ENCODE results near the gene PHLDA3. TPM values are rescaled to one million over a fixed set of nuclear protein-coding genes. Genes with fewer than 3 reads are reported as not detected.
A peak's percentile ranks its signal among the peaks of the same experiment; 100 is the strongest.

The PHLDA3 gene
- total and polyA plus RNA-seq, 10 donors, result 3.6 to 17.4 (median 6.8) TPM

DNA sequence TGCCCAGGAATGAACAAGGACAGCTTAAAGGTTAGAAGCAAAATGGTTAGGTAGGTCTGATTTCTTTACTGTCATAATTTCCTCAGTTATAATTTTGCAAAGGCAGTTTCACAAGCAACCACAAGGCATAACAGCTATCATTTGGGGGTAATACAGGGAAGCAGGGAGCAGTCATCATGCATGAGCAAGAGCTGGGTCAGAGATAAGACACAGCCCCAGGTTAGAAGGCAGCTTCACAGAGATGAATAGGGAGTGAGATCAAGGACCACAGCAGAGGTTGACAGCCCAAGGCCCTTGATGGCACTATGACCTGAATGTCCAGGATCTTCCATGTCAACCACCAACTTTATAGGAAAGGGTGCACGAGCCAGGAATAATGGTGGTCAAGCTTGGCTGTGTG, 46.9 kb upstream of the PHLDA3 start:
- Histone ChIP-seq H3K4me3 (no peak overlapping the region), H3K27me3 (replicated peaks in 1 of 7) (no peaks in the 10 kb centered on the region), H3K27ac (no peak overlapping the region), H3K4me1 (peaks cover 14 to 24% (median 20%) of the 10 kb centered on the region in 6 donors), H3K36me3 (peaks cover 0 to 4% (median 0%) of the 10 kb centered on the region in 6 donors), H3K9me3 (no peaks in the 10 kb centered on the region)
- WGBS, 5 donors, result 73 to 100% (median 86%) methylated on average over 1 of the region's 1 CpG
- intact Hi-C loops (cut with DNase I; ENCODE audit: low total_unique reads), result loop anchor here (10.0 kb wide), 1 partner anchor 71 kb away; no protein-coding TSS in a partner anchor
- TF ChIP-seq POLR2A (IDR thresholded peaks at IDR 0.05) (no peak), POLR2AphosphoS5 (IDR thresholded peaks at IDR 0.05) (no peak)
- TF ChIP-seq, protein P1, sequence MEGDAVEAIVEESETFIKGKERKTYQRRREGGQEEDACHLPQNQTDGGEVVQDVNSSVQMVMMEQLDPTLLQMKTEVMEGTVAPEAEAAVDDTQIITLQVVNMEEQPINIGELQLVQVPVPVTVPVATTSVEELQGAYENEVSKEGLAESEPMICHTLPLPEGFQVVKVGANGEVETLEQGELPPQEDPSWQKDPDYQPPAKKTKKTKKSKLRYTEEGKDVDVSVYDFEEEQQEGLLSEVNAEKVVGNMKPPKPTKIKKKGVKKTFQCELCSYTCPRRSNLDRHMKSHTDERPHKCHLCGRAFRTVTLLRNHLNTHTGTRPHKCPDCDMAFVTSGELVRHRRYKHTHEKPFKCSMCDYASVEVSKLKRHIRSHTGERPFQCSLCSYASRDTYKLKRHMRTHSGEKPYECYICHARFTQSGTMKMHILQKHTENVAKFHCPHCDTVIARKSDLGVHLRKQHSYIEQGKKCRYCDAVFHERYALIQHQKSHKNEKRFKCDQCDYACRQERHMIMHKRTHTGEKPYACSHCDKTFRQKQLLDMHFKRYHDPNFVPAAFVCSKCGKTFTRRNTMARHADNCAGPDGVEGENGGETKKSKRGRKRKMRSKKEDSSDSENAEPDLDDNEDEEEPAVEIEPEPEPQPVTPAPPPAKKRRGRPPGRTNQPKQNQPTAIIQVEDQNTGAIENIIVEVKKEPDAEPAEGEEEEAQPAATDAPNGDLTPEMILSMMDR (IDR thresholded peaks at IDR 0.05 in 8 of 11, conservative IDR thresholded peaks at IDR 0.05 in 3 of 11), result no peak
- no peak for DNase-seq

DNA sequence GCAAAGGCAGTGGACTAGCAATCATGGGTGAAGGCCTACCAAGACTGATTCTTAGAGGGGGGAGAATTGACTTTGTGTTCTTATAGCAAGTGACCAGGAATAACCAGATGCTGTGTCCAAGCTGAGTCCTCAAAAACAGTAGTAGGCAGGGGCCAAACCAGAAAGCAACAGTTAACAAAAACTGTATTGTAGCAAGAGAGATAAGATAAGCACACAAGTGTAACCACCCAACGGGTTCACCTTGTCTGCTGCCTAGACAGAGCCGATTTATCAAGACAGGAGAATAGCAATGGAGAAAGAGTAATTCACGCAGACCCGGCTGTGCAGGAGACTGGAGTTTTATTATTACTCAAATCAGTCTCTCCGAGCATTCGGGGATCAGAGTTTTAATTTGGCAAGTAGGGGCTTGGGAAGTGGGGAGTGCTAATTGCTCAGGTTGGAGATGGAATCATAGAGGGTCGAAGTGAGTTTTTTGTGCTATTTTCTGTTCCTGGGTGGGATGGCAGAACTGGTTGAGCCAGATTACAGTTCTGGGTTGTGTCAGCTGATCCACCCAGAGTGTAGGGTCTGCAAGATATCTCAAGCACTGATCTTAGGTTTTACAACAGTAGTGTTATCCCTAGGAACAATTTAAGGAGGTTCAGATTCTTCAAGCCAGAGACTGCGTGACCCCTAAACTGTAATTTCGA, 46.2 kb upstream of the PHLDA3 start:
- WGBS, 5 donors, result 88 to 93% (median 91%) methylated on average over 9 of the region's 9 CpGs
- Histone ChIP-seq H3K36me3 (peaks cover 0 to 4% (median 0%) of the 10 kb centered on the region in 6 donors), H3K4me1 (peaks cover 14 to 28% (median 20%) of the 10 kb centered on the region in 6 donors), H3K4me3 (no peak overlapping the region), H3K27ac (no peak overlapping the region), H3K27me3 (replicated peaks in 1 of 7) (no peaks in the 10 kb centered on the region), H3K9me3 (no peaks in the 10 kb centered on the region)
- no peak for DNase-seq
- TF ChIP-seq POLR2AphosphoS5 (IDR thresholded peaks at IDR 0.05), result no peak
- TF ChIP-seq, protein P1 (IDR thresholded peaks at IDR 0.05 in 8 of 11, conservative IDR thresholded peaks at IDR 0.05 in 3 of 11), result no peak
- TF ChIP-seq POLR2A (IDR thresholded peaks at IDR 0.05), result no peak
- intact Hi-C loops (cut with DNase I; ENCODE audit: low total_unique reads), result loop anchor here (10.0 kb wide), 1 partner anchor 70 kb away; no protein-coding TSS in a partner anchor

DNA sequence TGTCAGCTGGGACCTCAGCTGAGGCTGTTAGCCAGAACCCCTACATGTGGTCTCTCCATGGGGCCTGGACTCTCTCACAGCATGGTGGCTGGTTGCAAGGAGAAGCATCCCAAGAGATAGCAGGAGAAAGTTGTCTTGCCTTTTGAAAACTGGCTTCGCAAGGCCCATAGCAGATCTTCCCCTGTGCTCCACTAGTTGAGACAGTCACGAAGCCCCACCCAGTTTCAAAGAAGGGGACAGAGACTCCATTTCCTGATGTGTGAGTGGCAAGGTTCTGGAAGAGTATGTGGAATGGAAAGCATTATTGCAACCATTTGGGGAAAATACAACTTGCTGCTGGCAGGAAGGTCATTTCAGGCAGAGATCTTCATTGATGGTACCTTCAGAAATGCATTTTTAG, 45.5 kb upstream of the PHLDA3 start:
- Histone ChIP-seq H3K9me3 (no peaks in the 10 kb centered on the region), H3K27ac (no peak overlapping the region), H3K36me3 (peaks cover 0 to 4% (median 0%) of the 10 kb centered on the region in 6 donors), H3K4me3 (no peak overlapping the region), H3K27me3 (replicated peaks in 1 of 7) (no peaks in the 10 kb centered on the region), H3K4me1 (peaks cover 14 to 29% (median 20%) of the 10 kb centered on the region in 6 donors)
- TF ChIP-seq POLR2A (IDR thresholded peaks at IDR 0.05), result no peak
- no peak for TF ChIP-seq POLR2AphosphoS5 (IDR thresholded peaks at IDR 0.05)
- TF ChIP-seq, protein P1 (IDR thresholded peaks at IDR 0.05 in 8 of 11, conservative IDR thresholded peaks at IDR 0.05 in 3 of 11), result no peak
- DNase-seq, result no peak
- intact Hi-C loops (cut with DNase I; ENCODE audit: low total_unique reads), result loop anchor here (10.0 kb wide), 1 partner anchor 70 kb away; no protein-coding TSS in a partner anchor
- 73 to 95% (median 88%) methylated on average over 2 of the region's 2 CpGs for WGBS, 5 donors

DNA sequence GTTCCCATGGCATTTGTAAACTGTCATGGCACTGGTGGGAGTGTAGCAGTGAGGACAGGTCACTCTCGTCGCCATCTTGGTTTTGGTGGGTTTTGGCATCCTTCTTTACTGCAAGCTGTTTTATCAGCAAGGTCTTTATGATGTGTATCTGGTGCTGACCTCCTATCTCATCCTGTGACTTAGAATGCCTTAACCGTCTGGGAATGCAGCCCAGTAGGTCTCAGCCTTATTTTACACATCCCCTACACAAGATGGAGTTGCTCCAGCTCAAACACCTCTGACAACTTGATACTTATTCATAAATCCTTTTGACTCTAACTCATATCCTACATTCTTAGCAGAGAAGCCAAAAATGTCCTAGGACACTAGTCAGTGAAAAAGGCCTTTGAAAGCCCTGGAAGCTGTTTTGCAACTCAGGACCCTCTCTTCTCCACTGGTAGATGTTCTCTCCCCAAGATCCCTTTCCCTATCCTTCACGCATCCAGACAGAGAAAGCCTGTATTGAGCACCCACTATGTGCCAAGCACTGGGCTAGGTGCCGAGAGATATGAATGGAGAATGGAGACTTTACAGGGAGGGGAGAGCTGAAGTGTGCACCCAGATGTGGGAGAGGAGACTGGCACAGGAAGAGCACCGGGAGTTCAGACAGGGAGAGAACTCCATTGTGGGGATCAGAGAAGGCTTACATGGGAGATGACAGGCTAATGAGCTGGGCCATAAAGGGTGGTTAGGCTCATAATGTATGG, 44.7 kb upstream of the PHLDA3 start:
- peak overlapping the region in 6 of 8 donors; percentile 11 to 77 (median 56) for H3K27ac ChIP-seq
- no peaks in the 10 kb centered on the region for H3K9me3 ChIP-seq
- H3K4me3 ChIP-seq, result no peak overlapping the region
- peaks cover 14 to 36% (median 20%) of the 10 kb centered on the region in 6 donors for H3K4me1 ChIP-seq
- 87 to 96% (median 93%) methylated on average over 6 of the region's 6 CpGs for WGBS, 5 donors
- intact Hi-C loops (cut with DNase I; ENCODE audit: low total_unique reads), result loop anchor here (2.0 to 10.0 kb wide), 2 partner anchors 31 to 69 kb away; no protein-coding TSS in a partner anchor
- H3K36me3 ChIP-seq, result peaks cover 0 to 4% (median 0%) of the 10 kb centered on the region in 6 donors
- no peak for DNase-seq
- H3K27me3 ChIP-seq (replicated peaks in 1 of 7), result no peaks in the 10 kb centered on the region
- TF ChIP-seq POLR2AphosphoS5 (IDR thresholded peaks at IDR 0.05) (no peak), POLR2A (IDR thresholded peaks at IDR 0.05) (no peak)
- TF ChIP-seq, protein P1 (IDR thresholded peaks at IDR 0.05 in 8 of 11, conservative IDR thresholded peaks at IDR 0.05 in 3 of 11), result no peak
